Neural progenitor cell (in vitro differentiated cells): ENCODE results near the gene PYGO2. TPM values are rescaled to one million over a fixed set of nuclear protein-coding genes. Genes with fewer than 3 reads are reported as not detected.
"Not testable (repeated sequence)": the region's sequence is repeated elsewhere in the genome, so short reads cannot be mapped to it uniquely, and the experiment has no call there.

Experiments used
- DNase-seq: peaks from one replicate; pipeline ENCODE4 v3.0.0-alpha.2; 2016; ENCODE audit warnings: low spot score
- H2AFZ ChIP-seq: fragments of 200-600 bp; sonication (generic); replicated peaks from 2 replicates; pipeline ENCODE4 v1.6.1; 2016; ENCODE audit warnings: antibody characterized with exemption
- H3F3A ChIP-seq: fragments of 200-600 bp; sonication (generic); 2 replicates; pipeline ENCODE4 v1.6.1; 2016; ENCODE audit warnings: antibody characterized with exemption, low read depth
- H3K27ac ChIP-seq: fragments of 200-600 bp; sonication (generic); 2 replicates; pipeline ENCODE4 v1.5.1; 2016; ENCODE audit warnings: mild to moderate bottlenecking
- H3K27me3 ChIP-seq: fragments of 200-600 bp; sonication (generic); 2 replicates; pipeline ENCODE4 v1.6.1; 2016; ENCODE audit warnings: mild to moderate bottlenecking, moderate library complexity
- H3K36me3 ChIP-seq: fragments of 200-600 bp; sonication (generic); 2 replicates; pipeline ENCODE4 v1.5.1; 2016
- H3K4me1 ChIP-seq: fragments of 200-600 bp; sonication (generic); 2 replicates; pipeline ENCODE4 v1.6.1; 2016; ENCODE audit warnings: mixed run types
- H3K4me2 ChIP-seq: fragments of 200-600 bp; sonication (generic); 2 replicates; pipeline ENCODE4 v1.6.1; 2016
- H3K4me3 ChIP-seq: fragments of 200-600 bp; sonication (generic); 2 replicates; pipeline ENCODE4 v1.5.1; 2016
- H3K79me2 ChIP-seq: fragments of 200-600 bp; sonication (generic); 2 replicates; pipeline ENCODE4 v1.6.1; 2016; ENCODE audit warnings: low read depth
- H3K9ac ChIP-seq: fragments of 200-600 bp; sonication (generic); 2 replicates; pipeline ENCODE4 v1.6.1; 2016
- H3K9me3 ChIP-seq: fragments of 200-600 bp; sonication (generic); 2 replicates; pipeline ENCODE4 v1.5.1; 2016; ENCODE audit warnings: low read depth
- H4K20me1 ChIP-seq: fragments of 200-600 bp; sonication (generic); 2 replicates; pipeline ENCODE4 v1.6.1; 2016; ENCODE audit warnings: low read depth
- H3K27ac Mint-ChIP-seq: 3 replicates; pipeline ENCODE4 v1.8.0; 2021; ENCODE audit warnings: mixed read lengths
- H3K27me3 Mint-ChIP-seq: 2 replicates; pipeline ENCODE4 v1.8.0; 2022; ENCODE audit warnings: low read depth, mild to moderate bottlenecking, inconsistent platforms, moderate library complexity, mixed read lengths; ENCODE audit not compliant: insufficient read depth
- H3K36me3 Mint-ChIP-seq: 3 replicates; pipeline ENCODE4 v1.8.0; 2021; ENCODE audit warnings: mixed read lengths
- H3K4me1 Mint-ChIP-seq: 3 replicates; pipeline ENCODE4 v1.8.0; 2021; ENCODE audit warnings: mixed read lengths
- H3K4me3 Mint-ChIP-seq: 3 replicates; pipeline ENCODE4 v1.8.0; 2021; ENCODE audit warnings: mild to moderate bottlenecking, moderate library complexity, mixed read lengths
- H3K9me3 Mint-ChIP-seq: 3 replicates; pipeline ENCODE4 v1.8.0; 2020; ENCODE audit warnings: mixed read lengths
- EZH2 ChIP-seq: fragments of 200-600 bp; sonication (generic); IDR thresholded peaks from 2 replicates; pipeline ENCODE4 v1.6.1; 2017; ENCODE audit warnings: antibody characterized with exemption, mild to moderate bottlenecking, moderate library complexity
- EZH2phosphoT487 ChIP-seq: fragments of 200-600 bp; sonication (generic); IDR thresholded peaks from 2 replicates; pipeline ENCODE4 v1.6.1; 2017; ENCODE audit warnings: antibody characterized with exemption
- total RNA-seq: library from RNA; depleted of rRNA; stranded (reverse); fragments of >200 nt; gene quantifications from 2 replicates; pipeline ENCODE4 v1.2.3, GENCODE V29; 2015; ENCODE audit warnings: low replicate concordance
- TF ChIP-seq, protein P1 (sequence below): fragments of 200-600 bp; sonication (generic); IDR thresholded peaks from 2 replicates; pipeline ENCODE4 v1.5.1; 2017; ENCODE audit warnings: antibody characterized with exemption, mild to moderate bottlenecking

The PYGO2 gene
- total RNA-seq, 1 donor from 2014 or later = 32.1 TPM

GRCh38 chr1:154978360-154978759, 16.8 kb upstream of the PYGO2 start:
- Mint-ChIP-seq H3K9me3 (no peaks in the 10 kb centered on the region), H3K36me3 (peaks cover 14% of the 10 kb centered on the region), H3K4me1 (peaks cover 6% of the 10 kb centered on the region), H3K27me3 (peaks cover 2% of the 10 kb centered on the region), H3K27ac (no peak overlapping the region), H3K4me3 (no peak overlapping the region)
- peaks cover 16% of the 10 kb centered on the region for H3K4me1 ChIP-seq
- peaks cover 14% of the 10 kb centered on the region for H3K36me3 ChIP-seq
- no peak for DNase-seq
- H3K4me3 ChIP-seq = no peak overlapping the region
- H3K79me2 ChIP-seq = peaks cover 78% of the 10 kb centered on the region
- H3K27ac ChIP-seq = no peak overlapping the region
- TF ChIP-seq, protein P1, sequence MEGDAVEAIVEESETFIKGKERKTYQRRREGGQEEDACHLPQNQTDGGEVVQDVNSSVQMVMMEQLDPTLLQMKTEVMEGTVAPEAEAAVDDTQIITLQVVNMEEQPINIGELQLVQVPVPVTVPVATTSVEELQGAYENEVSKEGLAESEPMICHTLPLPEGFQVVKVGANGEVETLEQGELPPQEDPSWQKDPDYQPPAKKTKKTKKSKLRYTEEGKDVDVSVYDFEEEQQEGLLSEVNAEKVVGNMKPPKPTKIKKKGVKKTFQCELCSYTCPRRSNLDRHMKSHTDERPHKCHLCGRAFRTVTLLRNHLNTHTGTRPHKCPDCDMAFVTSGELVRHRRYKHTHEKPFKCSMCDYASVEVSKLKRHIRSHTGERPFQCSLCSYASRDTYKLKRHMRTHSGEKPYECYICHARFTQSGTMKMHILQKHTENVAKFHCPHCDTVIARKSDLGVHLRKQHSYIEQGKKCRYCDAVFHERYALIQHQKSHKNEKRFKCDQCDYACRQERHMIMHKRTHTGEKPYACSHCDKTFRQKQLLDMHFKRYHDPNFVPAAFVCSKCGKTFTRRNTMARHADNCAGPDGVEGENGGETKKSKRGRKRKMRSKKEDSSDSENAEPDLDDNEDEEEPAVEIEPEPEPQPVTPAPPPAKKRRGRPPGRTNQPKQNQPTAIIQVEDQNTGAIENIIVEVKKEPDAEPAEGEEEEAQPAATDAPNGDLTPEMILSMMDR = no peak
- no peak for TF ChIP-seq EZH2
- H3K27me3 ChIP-seq = no peaks in the 10 kb centered on the region
- H3F3A ChIP-seq = peaks cover 53% of the 10 kb centered on the region
- H2AFZ ChIP-seq = no peak overlapping the region
- H3K4me2 ChIP-seq = no peak overlapping the region
- H4K20me1 ChIP-seq = peaks cover 25% of the 10 kb centered on the region
- H3K9ac ChIP-seq = no peak overlapping the region
- H3K9me3 ChIP-seq = no peaks in the 10 kb centered on the region

DNA sequence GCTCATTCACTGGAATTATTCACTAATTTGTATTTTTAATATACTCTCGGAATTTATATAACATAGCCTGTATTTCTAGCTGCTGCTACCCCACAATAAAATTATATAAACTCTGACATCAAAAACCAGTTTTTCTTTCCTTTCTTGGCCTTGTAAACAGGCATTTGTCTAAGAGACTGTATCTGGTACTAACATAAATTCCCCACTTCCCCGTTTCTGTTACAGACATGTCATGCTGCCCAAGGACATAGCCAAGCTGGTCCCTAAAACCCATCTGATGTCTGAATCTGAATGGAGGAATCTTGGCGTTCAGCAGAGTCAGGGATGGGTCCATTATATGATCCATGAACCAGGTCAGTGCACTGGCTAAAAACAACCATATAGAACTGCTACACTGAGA, 16.2 kb upstream of the PYGO2 start:
- not testable (repeated sequence) for H3K9me3 ChIP-seq, H3K27ac Mint-ChIP-seq, H3K4me3 ChIP-seq, H3K9ac ChIP-seq, H3K27me3 ChIP-seq, H3K4me2 ChIP-seq, DNase-seq, H2AFZ ChIP-seq, H3K27me3 Mint-ChIP-seq, H3K4me1 Mint-ChIP-seq, H3K9me3 Mint-ChIP-seq
- peaks cover 56% of the 10 kb centered on the region for H3F3A ChIP-seq
- peaks cover 25% of the 10 kb centered on the region for H4K20me1 ChIP-seq
- H3K4me1 ChIP-seq = peaks cover 20% of the 10 kb centered on the region
- peaks cover 14% of the 10 kb centered on the region for H3K36me3 Mint-ChIP-seq
- H3K79me2 ChIP-seq = peaks cover 78% of the 10 kb centered on the region
- peak overlapping the region; percentile 49 for H3K4me3 Mint-ChIP-seq
- peaks cover 14% of the 10 kb centered on the region for H3K36me3 ChIP-seq
- H3K27ac ChIP-seq = peak overlapping the region; percentile 14

DNA sequence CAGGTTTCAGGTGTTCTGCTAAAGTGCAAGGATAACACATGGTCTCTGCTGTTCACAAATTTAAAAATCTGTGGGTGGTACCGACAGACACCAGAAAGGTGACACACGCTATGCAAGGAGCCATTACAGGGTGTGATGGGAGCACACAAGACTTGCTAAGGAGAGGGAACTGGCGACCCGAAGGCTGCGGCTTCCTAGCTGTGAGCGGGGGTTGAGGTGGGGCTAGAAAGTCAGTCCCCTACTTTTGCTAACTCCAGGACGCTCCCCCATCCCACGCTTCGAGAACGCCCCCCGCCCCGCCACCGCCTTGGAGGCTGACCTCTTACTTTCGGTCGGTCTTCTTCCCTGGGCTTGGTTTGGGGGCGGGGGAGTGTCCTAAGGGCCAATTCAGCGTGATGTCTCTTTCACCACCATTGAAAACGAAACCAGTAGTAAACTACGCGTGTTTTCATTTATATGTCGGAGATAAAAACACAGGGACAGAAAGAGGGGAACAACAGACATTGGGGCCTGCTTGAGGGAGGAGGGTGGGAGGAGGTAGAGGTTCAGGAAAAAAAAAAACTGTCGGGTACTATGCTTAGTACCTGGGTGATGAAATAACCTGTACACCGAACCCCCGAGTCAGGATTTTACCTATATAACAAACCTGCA, 14.0 kb upstream of the PYGO2 start:
- Mint-ChIP-seq H3K36me3 (peaks cover 12% of the 10 kb centered on the region), H3K27me3 (peaks cover 4% of the 10 kb centered on the region), H3K4me1 (peaks cover 26% of the 10 kb centered on the region), H3K27ac (no peak overlapping the region), H3K9me3 (no peaks in the 10 kb centered on the region), H3K4me3 (no peak overlapping the region)
- H2AFZ ChIP-seq = no peak overlapping the region
- H3K9me3 ChIP-seq = no peaks in the 10 kb centered on the region
- peak; percentile 64 for DNase-seq
- H4K20me1 ChIP-seq = peaks cover 25% of the 10 kb centered on the region
- H3K27me3 ChIP-seq = no peaks in the 10 kb centered on the region
- TF ChIP-seq, protein P1 = no peak
- TF ChIP-seq EZH2phosphoT487 (no peak), EZH2 (no peak)
- H3K9ac ChIP-seq = peak overlapping the region; percentile 28
- H3K27ac ChIP-seq = peak overlapping the region; percentile 85
- H3K4me3 ChIP-seq = peak overlapping the region; percentile 64
- H3K4me1 ChIP-seq = peaks cover 29% of the 10 kb centered on the region
- H3K36me3 ChIP-seq = peaks cover 14% of the 10 kb centered on the region
- peak overlapping the region; percentile 84 for H3K4me2 ChIP-seq
- H3F3A ChIP-seq = peaks cover 56% of the 10 kb centered on the region
- H3K79me2 ChIP-seq = peaks cover 68% of the 10 kb centered on the region

- Histone ChIP-seq H3K27ac (peak overlapping the region; percentile 85), H3K36me3 (peaks cover 14% of the 10 kb centered on the region), H4K20me1 (peaks cover 25% of the 10 kb centered on the region), H3K9ac (peak overlapping the region; percentile 28), H2AFZ (no peak overlapping the region), H3K4me3 (peak overlapping the region; percentile 64), H3F3A (peaks cover 50% of the 10 kb centered on the region), H3K79me2 (peaks cover 68% of the 10 kb centered on the region), H3K9me3 (no peaks in the 10 kb centered on the region), H3K4me2 (peak overlapping the region; percentile 84), H3K4me1 (peaks cover 34% of the 10 kb centered on the region), H3K27me3 (no peaks in the 10 kb centered on the region)
- H3K9me3 Mint-ChIP-seq = no peaks in the 10 kb centered on the region
- peaks cover 9% of the 10 kb centered on the region for H3K36me3 Mint-ChIP-seq
- TF ChIP-seq EZH2 = no peak
- no peak for TF ChIP-seq EZH2phosphoT487
- TF ChIP-seq, protein P1 = no peak
- peak; percentile 99 for DNase-seq
- no peak overlapping the region for H3K4me3 Mint-ChIP-seq
- no peak overlapping the region for H3K27ac Mint-ChIP-seq
- peaks cover 26% of the 10 kb centered on the region for H3K4me1 Mint-ChIP-seq
- peaks cover 4% of the 10 kb centered on the region for H3K27me3 Mint-ChIP-seq
These were observed 13.3 kb upstream of the PYGO2 start for GRCh38 chr1:154974808-154975408.
